ENCODE results near the gene RTF2. TPM values are rescaled to one million over a fixed set of nuclear protein-coding genes. Genes with fewer than 3 reads are reported as not detected.

Gene RTF2, protein sequence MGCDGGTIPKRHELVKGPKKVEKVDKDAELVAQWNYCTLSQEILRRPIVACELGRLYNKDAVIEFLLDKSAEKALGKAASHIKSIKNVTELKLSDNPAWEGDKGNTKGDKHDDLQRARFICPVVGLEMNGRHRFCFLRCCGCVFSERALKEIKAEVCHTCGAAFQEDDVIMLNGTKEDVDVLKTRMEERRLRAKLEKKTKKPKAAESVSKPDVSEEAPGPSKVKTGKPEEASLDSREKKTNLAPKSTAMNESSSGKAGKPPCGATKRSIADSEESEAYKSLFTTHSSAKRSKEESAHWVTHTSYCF
- 91.2 TPM for total RNA-seq

DNA sequence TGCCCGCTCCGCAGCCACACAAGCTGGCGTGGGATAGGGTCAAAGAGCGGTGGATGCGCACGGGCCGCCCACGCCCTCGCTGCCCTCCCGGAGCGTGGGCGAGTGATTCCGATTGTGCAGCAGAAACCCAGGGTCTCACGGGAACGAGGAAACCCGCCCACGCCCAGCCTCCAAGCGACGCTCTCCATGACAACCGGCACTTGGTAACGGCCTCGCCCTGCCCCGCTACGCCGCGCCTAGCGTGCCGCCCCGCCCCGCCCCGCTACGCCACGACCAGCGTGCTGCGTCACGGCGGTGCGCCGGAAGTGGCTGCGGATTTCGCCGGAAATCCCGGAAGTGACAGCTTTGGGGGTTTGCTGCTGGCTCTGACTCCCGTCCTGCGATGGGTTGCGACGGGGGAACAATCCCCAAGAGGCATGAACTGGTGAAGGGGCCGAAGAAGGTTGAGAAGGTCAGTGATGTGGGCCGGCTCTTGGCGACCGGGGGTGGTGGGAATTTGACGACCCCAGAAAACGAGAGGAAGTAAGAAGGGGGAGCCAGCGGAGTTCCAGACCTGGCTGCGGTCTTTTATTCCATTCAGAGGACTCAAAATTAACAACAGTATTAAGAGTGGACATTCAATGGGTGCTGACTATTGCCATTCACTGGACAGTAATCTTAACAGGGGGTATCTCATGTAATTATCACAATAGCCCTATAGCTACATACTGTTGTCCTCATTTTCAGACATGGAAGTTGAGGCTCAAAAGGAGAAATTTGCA, at the start of gene RTF2:
Gene RTF2 (plus strand): TSS at position 312 of the 761 bp plus-strand sequence. CDS start 71 bp downstream, at position 383.
- peak; percentile 93 for DNase-seq (ENCODE audit: low spot score)

DNA sequence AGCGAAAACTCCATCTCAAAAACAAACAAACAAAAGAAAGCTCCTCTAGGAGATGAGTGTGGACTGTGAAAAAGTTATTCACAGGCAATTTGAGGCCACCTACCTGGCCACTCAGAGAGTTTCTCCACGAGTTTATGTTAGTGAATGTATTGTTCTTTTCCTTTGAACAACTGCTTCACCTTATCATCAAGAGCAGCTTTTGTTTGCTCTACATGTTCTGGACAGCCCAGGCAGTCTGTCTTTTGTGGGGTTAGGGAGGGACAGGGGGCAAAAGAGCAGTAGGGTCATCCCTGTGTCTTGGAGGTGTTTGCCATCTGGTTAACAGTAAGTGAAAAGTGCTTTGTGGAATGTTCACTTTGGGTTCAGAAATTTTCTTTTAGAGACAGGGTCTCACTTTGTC, 48.4 kb upstream of the RTF2 start:
- no peak for DNase-seq (ENCODE audit: low spot score)

DNA sequence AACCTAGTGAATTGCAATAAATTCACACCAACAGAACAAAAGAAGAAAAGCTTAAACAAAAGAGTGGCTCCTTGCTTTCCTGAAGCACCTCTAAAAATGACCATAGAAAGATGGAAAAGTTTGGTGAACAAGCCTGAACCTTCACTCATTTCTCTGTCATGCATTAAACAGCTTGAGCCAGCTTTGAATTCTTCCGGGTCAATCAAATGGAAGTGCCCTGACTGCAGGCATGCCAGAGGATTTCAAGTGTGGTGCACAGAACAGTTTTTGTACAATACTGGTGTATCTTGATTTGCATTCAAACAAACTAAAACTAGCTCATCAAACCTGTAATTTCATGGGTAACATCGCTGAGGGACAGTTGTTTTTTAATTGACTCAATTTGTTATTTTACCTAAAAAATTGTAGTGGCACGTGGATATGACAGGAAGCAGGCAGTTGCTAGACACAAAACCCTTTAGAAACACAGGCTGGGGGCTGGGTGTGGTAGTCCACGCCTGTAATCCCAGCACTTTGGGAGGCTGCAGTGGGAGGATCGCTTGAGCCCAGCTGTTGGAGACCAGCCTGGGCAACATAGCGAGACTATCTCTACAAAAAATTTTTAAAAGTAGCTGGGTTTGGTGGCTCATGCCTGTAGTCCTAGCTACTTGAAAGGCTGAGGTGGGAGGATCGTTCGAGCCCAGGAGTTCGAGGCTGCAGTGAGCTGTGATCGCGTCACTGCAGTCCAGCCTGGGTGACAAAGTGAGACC, 47.3 kb upstream of the RTF2 start:
- DNase-seq (ENCODE audit: low spot score): no peak

DNA sequence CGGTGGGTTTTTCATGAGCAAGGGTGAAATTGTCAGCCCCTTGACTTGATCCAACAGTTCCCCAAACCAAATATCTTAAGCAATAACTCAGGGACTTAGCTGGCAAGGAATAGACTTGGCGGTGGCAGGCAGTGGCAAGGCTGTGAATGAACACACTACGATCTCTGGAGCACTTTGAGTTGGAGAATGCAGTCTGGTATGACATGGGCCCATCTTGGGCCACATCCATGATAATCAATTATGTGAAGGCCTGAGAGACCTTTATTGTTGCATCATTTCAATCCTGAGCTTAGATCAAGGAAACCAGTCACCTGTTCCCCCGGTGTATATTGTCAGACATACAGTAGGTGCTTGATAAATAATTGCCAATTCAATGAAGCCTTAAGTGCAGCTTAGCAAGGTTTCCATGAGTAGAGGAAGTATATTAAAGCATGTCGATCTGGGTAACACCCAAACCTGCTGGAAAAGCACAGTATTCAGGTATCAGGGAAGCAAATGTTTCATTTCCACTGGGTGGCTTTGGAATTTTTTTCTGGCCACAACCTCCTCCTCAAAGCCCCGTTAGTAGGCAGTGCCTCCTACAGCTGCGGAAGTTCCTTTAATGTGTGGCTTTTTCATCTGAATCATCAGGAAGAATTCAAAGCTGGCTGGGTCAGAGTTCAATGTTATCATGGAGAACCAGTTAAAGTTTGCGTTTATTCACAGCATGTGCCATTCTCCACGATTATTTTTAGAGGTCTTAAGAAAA, 46.2 kb upstream of the RTF2 start:
- DNase-seq (ENCODE audit: low spot score): no peak

DNA sequence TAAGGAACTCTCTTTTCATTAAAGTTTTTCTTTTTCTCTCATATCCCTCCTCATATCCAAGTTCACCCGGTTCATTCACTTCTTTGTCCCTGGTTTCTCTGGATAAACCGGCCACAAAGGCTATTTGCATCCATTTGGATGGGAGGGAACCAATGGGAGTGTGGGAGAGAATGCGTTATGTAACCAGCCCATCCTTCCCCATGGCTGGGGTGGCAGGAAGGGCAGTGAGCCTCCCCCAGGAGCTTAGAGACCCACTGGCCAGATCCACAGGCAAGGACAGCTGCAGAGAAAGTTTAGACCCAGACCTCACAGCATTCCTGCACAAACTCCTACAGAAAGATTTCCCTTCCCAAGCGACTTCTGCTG, 45.6 kb upstream of the RTF2 start:
- DNase-seq (ENCODE audit: low spot score): no peak

DNA sequence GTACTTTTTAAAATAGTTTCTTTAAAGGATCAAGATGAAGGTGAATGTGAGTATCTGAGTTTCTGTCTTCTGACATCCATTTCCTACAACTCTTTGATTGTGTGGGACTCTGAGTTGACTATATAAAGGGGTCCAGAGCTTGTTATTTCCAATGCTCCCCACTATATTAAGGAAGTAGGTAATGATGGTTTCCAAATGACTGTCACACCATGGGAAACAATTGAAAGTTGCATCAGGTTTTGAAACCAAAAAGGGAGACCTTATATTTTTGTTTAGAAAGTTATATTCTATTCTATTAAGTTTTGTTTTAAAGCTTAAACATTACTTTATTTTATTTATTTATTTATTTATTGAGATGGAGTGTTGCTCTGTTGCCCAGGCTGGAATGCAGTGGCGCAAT, 45.2 kb upstream of the RTF2 start:
- no peak for DNase-seq (ENCODE audit: low spot score)

DNA sequence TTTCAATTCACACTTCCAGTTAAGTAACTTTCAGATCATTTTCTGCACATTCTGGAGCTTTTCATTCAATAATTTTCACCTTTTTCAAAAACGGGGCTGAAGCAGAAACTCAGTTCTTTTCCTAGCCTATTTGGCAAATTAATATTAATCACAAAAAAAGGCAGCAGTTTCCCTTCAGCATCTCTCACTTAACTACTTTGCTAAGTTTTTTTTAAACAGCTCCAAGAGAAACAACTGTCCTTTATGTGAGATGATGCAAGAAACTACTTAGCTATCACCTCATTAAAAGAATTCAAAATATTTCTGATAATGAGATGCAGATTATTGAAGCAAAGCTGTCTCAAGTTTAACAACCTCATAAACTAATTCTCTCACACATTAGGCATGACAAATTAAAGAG, 44.5 kb upstream of the RTF2 start:
- no peak for DNase-seq (ENCODE audit: low spot score)

DNA sequence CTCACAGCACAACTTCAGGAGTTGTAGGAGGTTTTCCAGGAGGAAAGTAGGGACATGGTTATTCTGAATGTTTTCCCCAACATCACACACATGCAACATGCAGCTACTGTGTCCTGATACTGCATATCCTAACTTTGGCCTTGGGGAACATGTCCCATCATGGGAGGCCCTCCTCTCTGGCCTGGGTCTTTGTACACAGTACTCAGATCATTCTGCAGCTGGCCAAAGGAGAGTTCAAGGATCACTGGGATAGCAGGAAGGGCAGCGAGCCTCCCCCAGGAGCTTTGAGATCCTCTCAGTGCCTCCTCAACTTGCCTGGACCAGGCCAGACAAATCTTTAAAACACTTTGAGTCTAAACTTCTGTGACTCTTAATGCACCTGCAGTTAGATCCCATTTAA, 43.5 kb upstream of the RTF2 start:
- DNase-seq (ENCODE audit: low spot score): no peak

DNA sequence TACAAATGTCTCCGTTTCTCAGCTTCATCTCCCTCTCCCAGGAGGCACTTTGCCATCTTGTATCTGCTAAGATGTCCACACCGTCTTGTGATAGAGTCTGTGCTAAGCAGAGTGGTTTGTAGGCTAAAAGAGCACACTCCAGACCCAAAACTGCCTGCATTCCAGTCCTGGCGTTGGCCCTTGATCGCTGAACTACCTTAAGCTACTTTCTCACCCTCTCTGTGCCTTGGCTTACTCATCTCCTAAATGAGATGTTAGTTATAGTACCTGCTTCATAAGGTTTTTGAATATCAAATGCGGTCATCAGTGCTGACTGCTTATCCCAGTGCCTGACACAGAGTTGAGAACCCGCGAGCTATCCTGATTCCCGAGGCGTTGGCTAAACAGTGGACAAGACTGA, 42.4 kb upstream of the RTF2 start:
- DNase-seq (ENCODE audit: low spot score): no peak

DNA sequence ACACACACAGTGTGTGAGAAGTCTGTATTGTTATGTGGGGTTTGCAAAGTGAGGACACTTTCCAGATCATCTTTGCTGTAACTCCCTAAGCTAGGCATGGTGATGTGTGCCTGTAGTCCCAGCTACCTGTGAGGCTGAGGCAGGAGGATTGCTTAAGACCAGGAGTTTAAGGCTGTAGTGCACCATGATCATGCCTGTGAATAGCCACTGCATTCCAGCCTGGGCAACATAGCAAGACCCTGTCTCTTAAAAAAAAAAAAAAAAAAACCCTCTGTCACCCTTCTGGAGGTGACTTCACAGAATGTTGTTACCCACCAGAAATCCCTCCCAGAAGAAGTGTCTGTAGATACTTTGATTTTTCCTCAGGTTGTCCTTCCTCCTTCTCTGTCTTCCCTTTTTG, 41.5 kb upstream of the RTF2 start:
- no peak for DNase-seq (ENCODE audit: low spot score)

DNA sequence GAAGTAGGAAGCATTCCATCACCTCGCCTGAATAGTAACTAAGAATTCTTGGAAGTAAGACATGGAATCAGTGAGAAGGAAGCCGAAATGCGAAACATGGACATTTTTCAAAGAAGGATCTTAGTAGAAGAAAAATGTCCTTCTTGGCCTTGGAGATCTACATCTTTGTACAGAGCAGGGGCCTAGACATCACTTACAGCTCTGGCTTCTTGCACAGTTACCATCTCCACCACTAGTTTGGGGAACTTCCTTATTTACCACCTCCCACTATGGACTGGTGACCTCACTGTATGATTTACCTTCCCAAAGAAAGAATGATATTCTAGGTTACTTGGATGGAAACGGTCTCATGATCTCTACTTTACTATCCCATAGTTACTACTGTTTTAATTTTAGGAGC, 40.6 kb upstream of the RTF2 start:
- DNase-seq (ENCODE audit: low spot score): no peak

DNA sequence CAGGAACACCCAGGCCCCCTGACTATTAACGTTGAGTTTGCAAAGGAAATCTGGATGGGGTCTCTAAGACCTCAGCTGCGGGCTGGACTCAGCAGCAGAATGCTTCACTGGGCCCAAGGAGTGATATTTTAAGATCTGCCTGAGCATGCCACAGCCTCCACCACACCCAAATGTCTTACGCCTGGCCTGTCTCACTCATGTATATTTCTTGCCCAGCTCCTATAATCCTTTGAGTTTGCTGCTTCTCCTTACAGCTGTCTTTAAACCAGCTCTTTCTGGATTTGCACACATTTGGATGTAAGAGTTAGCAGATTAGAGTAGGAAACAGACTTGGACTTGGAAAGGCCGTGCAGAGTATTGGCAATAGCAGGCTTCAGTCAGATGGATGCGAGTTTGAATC, 40.0 kb upstream of the RTF2 start:
- DNase-seq (ENCODE audit: low spot score): no peak

DNA sequence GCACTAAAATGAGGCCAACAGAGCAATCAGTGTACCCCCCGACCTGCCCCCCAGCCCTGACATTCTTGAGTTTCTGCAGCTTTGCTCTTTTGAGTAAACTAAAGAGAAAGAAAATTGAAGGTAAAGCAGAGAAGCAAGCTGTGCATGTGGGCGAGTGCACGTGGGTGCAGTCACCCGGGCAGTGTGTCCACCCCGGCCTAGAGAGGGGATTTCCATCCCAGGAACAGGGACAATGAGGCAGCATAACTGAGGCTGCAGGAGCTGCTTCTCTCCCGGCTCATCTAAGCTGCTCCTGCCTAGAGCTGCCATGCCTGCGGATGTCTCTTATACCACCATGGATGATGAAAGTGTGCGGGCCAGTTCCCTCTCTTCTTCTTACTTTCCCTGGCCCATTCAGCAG, 39.5 kb upstream of the RTF2 start:
- DNase-seq (ENCODE audit: low spot score): no peak

DNA sequence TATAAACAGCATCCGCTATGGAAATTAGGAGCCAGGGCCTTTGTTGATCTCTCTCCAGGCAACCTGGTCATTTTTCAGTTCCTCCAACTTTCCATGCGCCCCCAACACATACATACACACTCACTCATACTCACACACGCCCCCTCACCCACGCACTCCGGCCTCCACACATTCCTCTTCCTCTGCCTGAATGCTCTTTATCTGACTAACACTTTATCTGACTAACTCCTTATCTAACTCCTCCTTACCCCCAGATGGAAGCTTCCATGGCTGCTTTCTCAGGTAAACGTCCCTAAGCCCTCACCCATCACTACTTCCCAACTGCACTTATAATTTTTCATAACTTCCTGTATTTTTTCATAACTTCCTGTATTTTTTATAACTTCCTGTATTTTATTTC, 38.9 kb upstream of the RTF2 start:
- no peak for DNase-seq (ENCODE audit: low spot score)

DNA sequence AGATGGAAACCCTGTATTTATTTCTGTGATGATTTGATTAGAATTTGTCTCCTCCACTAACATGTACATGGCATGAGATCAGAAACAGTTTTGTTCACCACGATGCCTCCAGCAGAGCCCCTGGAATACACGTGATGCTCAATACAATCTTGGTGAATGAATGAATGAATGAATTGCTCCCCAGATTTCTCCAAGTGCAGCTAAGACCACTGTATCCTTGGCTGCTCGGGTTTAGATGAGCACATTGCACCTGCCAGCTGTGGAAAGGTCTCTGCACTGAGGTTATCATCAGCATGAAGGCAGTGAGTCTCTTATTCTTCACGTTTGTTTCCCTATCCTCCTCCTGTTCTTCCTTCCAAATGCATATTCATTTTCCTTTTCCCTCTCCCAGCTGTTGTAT, 38.5 kb upstream of the RTF2 start:
- DNase-seq (ENCODE audit: low spot score): no peak

DNA sequence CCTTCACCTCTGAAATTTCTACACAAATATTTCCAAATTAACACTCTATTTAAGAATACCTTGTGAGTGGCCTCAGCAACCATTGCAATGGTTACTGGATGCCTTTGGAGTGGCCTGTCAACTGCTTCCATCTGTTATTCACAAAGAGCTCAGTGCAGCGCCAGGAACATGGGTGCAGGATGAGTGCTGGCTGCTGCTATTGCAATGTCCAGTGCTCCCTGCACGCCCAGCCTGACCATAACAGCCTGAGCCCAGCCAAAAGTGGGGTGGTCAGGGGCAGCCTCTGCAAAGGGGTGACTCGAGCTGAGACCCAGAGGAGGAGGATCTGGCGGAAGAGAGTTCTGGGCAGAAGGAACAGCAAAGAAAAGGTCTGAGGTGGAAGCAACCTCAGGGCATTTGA, 38.0 kb upstream of the RTF2 start:
- DNase-seq (ENCODE audit: low spot score): no peak

DNA sequence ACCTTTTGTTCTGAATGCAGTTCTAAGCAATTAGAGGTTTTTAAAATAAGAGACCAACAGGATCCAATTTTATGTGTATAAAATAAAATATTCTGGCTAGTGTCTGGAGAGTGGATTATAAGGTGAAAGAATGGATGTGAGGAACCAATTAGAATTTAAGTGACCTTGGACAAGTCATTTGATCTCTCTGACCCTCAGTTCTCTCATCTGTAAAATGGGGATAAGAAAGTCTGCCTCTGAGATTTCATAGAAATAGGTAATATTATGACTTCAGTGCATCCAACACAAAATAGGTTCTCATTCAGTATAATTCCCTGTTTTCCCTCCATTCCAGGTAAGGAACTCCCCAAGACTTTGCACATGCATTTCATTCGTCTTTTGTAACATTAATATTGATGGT, 37.5 kb upstream of the RTF2 start:
- DNase-seq (ENCODE audit: low spot score): no peak

DNA sequence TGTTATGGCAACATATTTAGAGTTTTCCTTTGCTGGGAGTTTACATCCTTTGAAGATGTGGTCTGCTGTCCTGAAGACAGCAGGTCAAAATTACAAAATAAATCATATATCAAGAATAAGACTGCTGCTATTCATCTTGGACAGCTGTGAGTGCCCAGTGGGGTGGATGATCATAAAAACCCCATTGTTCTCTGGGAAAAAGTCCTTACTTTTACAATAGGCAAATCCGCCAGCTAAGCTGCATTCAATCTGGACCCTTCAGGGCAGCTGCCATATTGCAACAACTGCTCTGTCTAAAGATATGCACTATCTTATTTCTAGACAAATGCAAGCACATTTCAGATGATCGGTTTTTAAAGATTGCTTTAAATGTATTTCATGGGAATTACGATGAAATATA, 37.0 kb upstream of the RTF2 start:
- DNase-seq (ENCODE audit: low spot score): no peak

DNA sequence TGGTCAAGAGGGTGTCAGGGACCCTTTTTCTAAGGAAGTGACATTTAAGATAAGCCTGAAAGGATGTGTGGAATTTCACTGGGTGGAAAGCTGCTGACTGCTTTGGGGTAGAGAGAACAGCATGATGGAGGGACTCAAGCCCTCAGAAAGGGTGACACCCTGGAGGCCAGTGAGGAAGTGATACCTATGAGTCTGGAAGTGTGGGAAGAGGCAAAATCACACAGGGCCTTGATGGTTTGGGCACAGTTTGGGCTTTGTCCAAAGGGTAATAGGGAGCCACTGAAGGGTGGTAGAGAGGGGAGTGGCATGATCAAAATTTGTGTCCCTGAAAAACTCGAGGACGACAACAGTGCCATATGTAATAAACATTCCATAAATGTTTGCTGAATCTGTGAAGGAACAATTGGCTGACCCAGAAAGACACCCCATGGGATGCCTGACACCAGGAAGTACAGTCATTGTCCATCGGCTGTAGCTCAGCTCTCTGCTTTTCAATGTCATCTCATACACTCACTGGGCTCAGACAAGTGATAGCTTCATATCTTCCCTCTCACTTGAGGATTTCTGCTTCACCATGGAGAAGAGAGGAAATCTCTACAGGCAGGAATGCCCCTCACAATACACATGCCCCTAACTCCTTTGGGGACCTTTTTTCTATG, 35.1 kb upstream of the RTF2 start:
- no peak for DNase-seq (ENCODE audit: low spot score)

DNA sequence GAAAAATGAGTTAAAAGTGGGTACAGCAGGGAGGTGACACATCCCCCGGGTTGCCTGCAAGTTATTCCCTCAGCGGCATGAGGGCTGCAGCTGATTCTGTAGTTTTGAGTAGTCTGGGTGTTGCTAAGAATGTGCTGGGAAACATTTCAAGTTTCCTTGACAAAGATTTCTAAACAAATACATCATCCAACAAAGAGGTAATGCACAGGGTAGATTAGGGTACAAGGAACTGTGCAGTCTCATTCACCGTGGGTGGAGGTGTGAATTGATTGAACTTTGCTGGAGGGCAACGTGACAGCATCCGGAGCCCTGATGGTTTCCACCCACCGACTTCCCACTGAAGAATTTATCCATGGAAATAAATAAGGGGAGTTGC, 34.6 kb upstream of the RTF2 start:
- no peak for DNase-seq (ENCODE audit: low spot score)

DNA sequence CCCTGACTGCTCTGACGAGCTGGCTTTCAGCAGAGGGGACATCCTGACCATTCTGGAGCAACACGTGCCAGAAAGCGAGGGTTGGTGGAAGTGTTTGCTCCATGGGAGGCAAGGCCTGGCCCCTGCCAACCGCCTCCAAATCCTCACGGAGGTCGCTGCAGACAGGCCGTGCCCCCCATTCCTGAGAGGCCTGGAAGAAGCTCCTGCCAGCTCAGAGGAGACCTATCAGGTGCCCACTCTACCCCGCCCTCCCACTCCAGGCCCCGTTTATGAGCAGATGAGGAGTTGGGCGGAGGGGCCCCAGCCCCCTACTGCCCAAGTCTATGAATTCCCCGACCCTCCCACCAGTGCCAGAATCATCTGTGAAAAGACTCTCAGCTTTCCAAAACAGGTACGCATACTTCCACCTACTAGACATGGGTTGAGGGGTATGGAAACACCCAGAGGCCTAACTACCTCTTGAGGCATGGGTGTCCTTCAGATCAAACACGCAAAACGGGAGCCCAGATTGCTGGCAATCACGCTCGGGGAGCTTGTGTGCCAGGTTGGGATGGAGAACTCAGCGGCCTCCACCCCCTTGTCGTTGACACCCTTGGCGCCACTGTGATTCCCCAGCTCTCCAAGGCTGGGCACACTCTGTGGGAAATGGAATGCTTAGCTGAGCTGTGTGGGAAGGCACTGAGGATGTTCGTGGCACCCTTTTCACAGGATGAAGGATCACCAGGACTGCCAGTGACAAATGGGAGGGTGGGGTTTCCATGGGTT, 31.0 kb upstream of the RTF2 start:
- DNase-seq (ENCODE audit: low spot score): no peak

All from ureter (tissue), 1 donor.